Endothelial cell of umbilical vein (primary cell): ENCODE measurements around the gene ADCY2. TPM values are rescaled to one million over a fixed set of nuclear protein-coding genes. Genes with fewer than 3 reads are reported as not detected.

ENCODE experiments used
- BruUV-seq: library from RNA; stranded (reverse); fragments of 400-500 nt; replicated peaks from 2 replicates; lab custom pipeline; 2021; lab: Mats Ljungman, UMichigan
- CTCF ChIA-PET: fragments of 300-600, 350-600 bp; sonication (Branson Sonifier 250); formaldehyde crosslinking; loops from one replicate; lab custom pipeline; 2021; ENCODE audit warnings: antibody characterized with exemption, inconsistent platforms; lab: Charles Lee
- POLR2A ChIA-PET: fragments of 300-600, 350-600 bp; sonication (Branson Sonifier 250); formaldehyde crosslinking; loops from one replicate; lab custom pipeline; 2021; ENCODE audit warnings: antibody characterized with exemption, inconsistent platforms; lab: Charles Lee
- DNase-seq: peaks from one replicate; pipeline ENCODE4 v3.0.0-alpha.2; 2011; ENCODE audit warnings: low read depth, low spot score
- FAIRE-seq: peaks from 2 replicates; lab custom pipeline; 2011; peaks lifted over from hg19 to GRCh38; lab: Jason Lieb, UNC
- H2AFZ ChIP-seq: 2 replicates; pipeline ENCODE4 v1.6.0; 2012; ENCODE audit warnings: low read depth, low read length, control low read depth, inconsistent platforms
- H3K27ac ChIP-seq: 2 replicates; pipeline ENCODE4 v1.5.1; 2011; ENCODE audit warnings: low read depth, mild to moderate bottlenecking, control low read depth, low read length, moderate library complexity; ENCODE audit not compliant: insufficient read depth
- H3K27me3 ChIP-seq, 2 experiments: 2 replicates each; pipeline versions ENCODE4 v1.6.0 to v1.6.1; 2011; ENCODE audit warnings: low read length in 2 of 2, mixed read lengths in 1 of 2; ENCODE audit not compliant: control insufficient read depth in 2 of 2, insufficient read depth in 2 of 2
- H3K36me3 ChIP-seq, 2 experiments: 2 replicates in 1 of 2; 3 replicates in 1 of 2; pipeline ENCODE4 v1.5.1; 2011; ENCODE audit warnings: low read length in 2 of 2, mild to moderate bottlenecking in 1 of 2, moderate library complexity in 1 of 2; ENCODE audit not compliant: control insufficient read depth in 2 of 2, insufficient read depth in 2 of 2; ENCODE audit errors: extremely low read depth in 1 of 2
- H3K4me1 ChIP-seq: 3 replicates; pipeline ENCODE4 v1.5.1; 2011; ENCODE audit warnings: mild to moderate bottlenecking, low read length; ENCODE audit not compliant: control insufficient read depth, insufficient read depth; ENCODE audit errors: extremely low read depth
- H3K4me2 ChIP-seq: 2 replicates; pipeline ENCODE4 v1.6.1; 2011; ENCODE audit warnings: low read length, control low read depth, mixed read lengths; ENCODE audit not compliant: insufficient read depth
- H3K4me3 ChIP-seq, 3 experiments: fragments of 200-600 bp in 1 of 3; sonication (generic), shearing (Covaris generic) in 1 of 3; replicated peaks in 1 of 3; 2 replicates each; pipeline ENCODE4 v1.5.1; 2011 to 2016; ENCODE audit warnings: control low read depth in 3 of 3, low read length in 3 of 3, mild to moderate bottlenecking in 2 of 3, inconsistent platforms in 1 of 3, low read depth in 1 of 3, moderate library complexity in 1 of 3; ENCODE audit not compliant: insufficient read depth in 1 of 3
- H3K79me2 ChIP-seq: 2 replicates; pipeline ENCODE4 v1.6.0; 2012; ENCODE audit warnings: low read length, inconsistent platforms; ENCODE audit not compliant: control insufficient read depth, insufficient read depth
- H3K9ac ChIP-seq: replicated peaks from 2 replicates; pipeline ENCODE3; 2011; ENCODE audit warnings: low read length, control low read depth; ENCODE audit not compliant: insufficient read depth; ENCODE audit errors: extremely low read depth
- H3K9me1 ChIP-seq: replicated peaks from 3 replicates; pipeline ENCODE4 v1.6.0; 2011; ENCODE audit warnings: mild to moderate bottlenecking, low read length; ENCODE audit not compliant: control insufficient read depth, insufficient read depth; ENCODE audit errors: extremely low read depth
- H3K9me3 ChIP-seq: replicated peaks from 2 replicates; pipeline ENCODE4 v1.5.1; 2012; ENCODE audit warnings: low read length, inconsistent platforms; ENCODE audit not compliant: control insufficient read depth, insufficient read depth
- H4K20me1 ChIP-seq: replicated peaks from 2 replicates; pipeline ENCODE3; 2011; ENCODE audit warnings: mild to moderate bottlenecking, low read length; ENCODE audit not compliant: control insufficient read depth, insufficient read depth; ENCODE audit errors: extremely low read depth
- EZH2 ChIP-seq: IDR thresholded peaks from 2 replicates; pipeline ENCODE4 v1.6.1; 2012; ENCODE audit warnings: borderline replicate concordance, low read depth, mild to moderate bottlenecking, moderate library complexity, low read length, inconsistent platforms; ENCODE audit not compliant: severe bottlenecking
- FOS ChIP-seq: IDR thresholded peaks from 2 replicates; pipeline ENCODE4 v1.6.1; 2011; ENCODE audit warnings: mild to moderate bottlenecking, low read length, moderate library complexity, borderline replicate concordance; ENCODE audit not compliant: insufficient read depth
- GATA2 ChIP-seq: IDR thresholded peaks from 2 replicates; pipeline ENCODE4 v1.7.0; 2011; ENCODE audit warnings: low read depth, mild to moderate bottlenecking, moderate library complexity, mixed read lengths, low read length; ENCODE audit not compliant: insufficient read length, insufficient read depth
- JUN ChIP-seq: IDR thresholded peaks from 2 replicates; pipeline ENCODE4 v1.6.1; 2011; ENCODE audit warnings: borderline replicate concordance, low read depth; ENCODE audit not compliant: insufficient read length, insufficient read depth
- MYC ChIP-seq: IDR thresholded peaks from one replicate; pipeline ENCODE4 v1.6.1; 2011; ENCODE audit warnings: mild to moderate bottlenecking, low read depth, low read length
- POLR2A ChIP-seq: IDR thresholded peaks from 2 replicates; pipeline ENCODE4 v1.6.1; 2012; ENCODE audit warnings: low read depth, mild to moderate bottlenecking, control low read depth, low read length
- POLR2AphosphoS5 ChIP-seq: IDR thresholded peaks from 2 replicates; pipeline ENCODE4 v1.6.1; 2012; ENCODE audit warnings: low read depth, mild to moderate bottlenecking, control low read depth, low read length, moderate library complexity; ENCODE audit not compliant: insufficient read depth
- dilution Hi-C: fragments of 300-500 bp; cut with MboI; formaldehyde crosslinking; loops from one replicate; pipeline ENCODE4 v1.15.0; 2019; ENCODE audit warnings: low sequenced_read_pairs; ENCODE audit not compliant: extremely low pct_ligation_motif_present
- intact Hi-C: fragments of 100-400 bp; cut with micrococcal nuclease; formaldehyde crosslinking; loops from one replicate; pipeline ENCODE4 v1.10.0; 2022
- polyA plus RNA-seq, 4 experiments: library from polyadenylated mRNA; depleted of rRNA in 3 of 4; stranded (reverse) in 3 of 4; unstranded in 1 of 4; fragments of >200 nt; gene quantifications; 2 replicates each; pipeline versions ENCODE4 v1.2.1 to v1.2.3, GENCODE V29; 2011 to 2012; ENCODE audit warnings: missing spikeins in 1 of 4
- total RNA-seq: library from RNA; stranded (reverse); gene quantifications from 2 replicates; pipeline ENCODE4 v1.2.3, GENCODE V29; 2021
- TF ChIP-seq, protein P1 (sequence below): IDR thresholded peaks from 2 replicates; pipeline ENCODE4 v1.6.1; 2011; ENCODE audit not compliant: insufficient read depth, insufficient read length
- TF ChIP-seq, protein P2 (sequence below), 2 donors: IDR thresholded peaks; 1 replicate in 1 of 2; 2 replicates in 1 of 2; pipeline ENCODE4 v1.5.1; 2011; ENCODE audit warnings: low read length in 2 of 2, mild to moderate bottlenecking in 2 of 2, moderate library complexity in 2 of 2, control low read depth in 1 of 2, inconsistent platforms in 1 of 2, low read depth in 1 of 2; ENCODE audit not compliant: insufficient read depth in 1 of 2; ENCODE audit errors: extremely low read depth in 1 of 2

ADCY2 gene
- total and polyA plus RNA-seq, 2 donors (not counting 3 experiments of a cell fraction or from before 2014, with no cell fraction given), result under 0.01 TPM; not detected in 1

DNA sequence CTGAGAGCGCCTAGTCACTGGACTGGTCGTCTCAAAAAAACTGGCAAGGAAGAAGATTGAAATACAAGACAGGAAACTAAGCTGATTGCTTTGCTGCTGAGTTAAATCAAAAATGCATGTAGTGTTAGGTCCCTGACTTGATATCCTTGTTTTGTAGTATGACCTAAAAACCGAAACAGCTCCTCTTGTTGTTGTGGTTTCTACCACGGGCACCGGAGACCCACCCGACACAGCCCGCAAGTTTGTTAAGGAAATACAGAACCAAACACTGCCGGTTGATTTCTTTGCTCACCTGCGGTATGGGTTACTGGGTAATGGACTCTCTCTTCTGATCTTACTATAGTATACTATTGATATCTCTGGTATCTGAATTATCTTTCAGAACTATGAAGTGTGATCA, 477.3 kb downstream of the ADCY2 start:
- Histone ChIP-seq H3K4me2 (no peak overlapping the region), H3K36me3 (peaks cover 9 to 11% of the 10 kb centered on the region in 2 experiments), H3K27ac (no peak overlapping the region), H3K4me1 (peaks cover 11% of the 10 kb centered on the region), H3K9me3 (no peaks in the 10 kb centered on the region), H4K20me1 (no peaks in the 10 kb centered on the region), H3K4me3 (no peak overlapping the region), H3K9ac (no peak overlapping the region), H3K9me1 (no peaks in the 10 kb centered on the region), H2AFZ (no peak overlapping the region), H3K79me2 (peaks cover 57% of the 10 kb centered on the region), H3K27me3 (no peaks in the 10 kb centered on the region)
- POLR2A ChIA-PET, result no interaction called here
- CTCF ChIA-PET, result interaction anchor here (1.5 to 2.8 kb wide), 3 partner anchors 9 to 23 kb away, joined by 5 to 21 read pairs (median 8); no protein-coding TSS in a partner anchor
- dilution Hi-C loops, result no loop called here
- BruUV-seq, result no TSS peak
- TF ChIP-seq, protein P1, sequence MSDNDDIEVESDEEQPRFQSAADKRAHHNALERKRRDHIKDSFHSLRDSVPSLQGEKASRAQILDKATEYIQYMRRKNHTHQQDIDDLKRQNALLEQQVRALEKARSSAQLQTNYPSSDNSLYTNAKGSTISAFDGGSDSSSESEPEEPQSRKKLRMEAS, result no peak
- TF ChIP-seq FOS, result no peak
- no peak for TF ChIP-seq POLR2AphosphoS5
- no peak for TF ChIP-seq JUN
- TF ChIP-seq EZH2, result no peak
- TF ChIP-seq GATA2, result no peak
- TF ChIP-seq MYC, result no peak
- TF ChIP-seq, protein P2, sequence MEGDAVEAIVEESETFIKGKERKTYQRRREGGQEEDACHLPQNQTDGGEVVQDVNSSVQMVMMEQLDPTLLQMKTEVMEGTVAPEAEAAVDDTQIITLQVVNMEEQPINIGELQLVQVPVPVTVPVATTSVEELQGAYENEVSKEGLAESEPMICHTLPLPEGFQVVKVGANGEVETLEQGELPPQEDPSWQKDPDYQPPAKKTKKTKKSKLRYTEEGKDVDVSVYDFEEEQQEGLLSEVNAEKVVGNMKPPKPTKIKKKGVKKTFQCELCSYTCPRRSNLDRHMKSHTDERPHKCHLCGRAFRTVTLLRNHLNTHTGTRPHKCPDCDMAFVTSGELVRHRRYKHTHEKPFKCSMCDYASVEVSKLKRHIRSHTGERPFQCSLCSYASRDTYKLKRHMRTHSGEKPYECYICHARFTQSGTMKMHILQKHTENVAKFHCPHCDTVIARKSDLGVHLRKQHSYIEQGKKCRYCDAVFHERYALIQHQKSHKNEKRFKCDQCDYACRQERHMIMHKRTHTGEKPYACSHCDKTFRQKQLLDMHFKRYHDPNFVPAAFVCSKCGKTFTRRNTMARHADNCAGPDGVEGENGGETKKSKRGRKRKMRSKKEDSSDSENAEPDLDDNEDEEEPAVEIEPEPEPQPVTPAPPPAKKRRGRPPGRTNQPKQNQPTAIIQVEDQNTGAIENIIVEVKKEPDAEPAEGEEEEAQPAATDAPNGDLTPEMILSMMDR (IDR thresholded peaks at IDR 0.05; ENCODE audit: extremely low read depth in 1 of 2, insufficient read depth in 1 of 2, low read depth in 1 of 2, low read length in 2 of 2), result no peak
- no peak for TF ChIP-seq POLR2A
- FAIRE-seq (no peak), DNase-seq (no peak)
- intact Hi-C loops, result no loop called here
